A673 (cell line): ENCODE results near the gene TLE7.

Experiments used
- EZH2 ChIP-seq: fragments of 200-600 bp; sonication (generic); IDR thresholded peaks from 2 replicates; pipeline ENCODE4 v1.6.1; 2017; ENCODE audit warnings: borderline replicate concordance, low read depth, mild to moderate bottlenecking, mixed read lengths, antibody characterized with exemption, low read length; ENCODE audit not compliant: poor library complexity, severe bottlenecking
- TF ChIP-seq, protein P1 (sequence below): fragments of 300-800, 200-600 bp; sonication (generic); conservative IDR thresholded peaks from 2 replicates; pipeline ENCODE4 v1.5.1; 2017; ENCODE audit warnings: low read depth, mild to moderate bottlenecking, antibody characterized with exemption, low read length, moderate library complexity, mixed read lengths

DNA sequence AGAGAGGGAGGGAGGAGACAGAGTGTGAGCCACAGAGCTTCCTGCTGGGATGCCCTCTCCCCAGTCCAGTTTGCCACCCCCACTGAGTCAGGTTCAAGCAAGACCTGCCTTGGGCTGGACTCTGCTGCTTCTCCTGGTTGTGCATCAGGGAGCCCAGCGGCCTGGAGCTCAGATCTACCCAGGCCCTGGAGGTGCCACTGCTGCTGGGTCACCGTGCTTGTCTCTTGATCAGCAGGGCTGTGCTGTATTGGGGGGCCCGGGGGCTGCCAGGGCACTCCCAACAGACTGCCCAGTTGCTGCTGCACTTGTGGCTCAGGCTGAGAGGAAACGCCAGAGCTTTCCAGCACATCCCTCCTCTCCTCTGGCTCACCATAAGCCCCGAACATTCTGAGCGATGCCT, 8.9 kb downstream of the TLE7 start:
- TF ChIP-seq, protein P1, sequence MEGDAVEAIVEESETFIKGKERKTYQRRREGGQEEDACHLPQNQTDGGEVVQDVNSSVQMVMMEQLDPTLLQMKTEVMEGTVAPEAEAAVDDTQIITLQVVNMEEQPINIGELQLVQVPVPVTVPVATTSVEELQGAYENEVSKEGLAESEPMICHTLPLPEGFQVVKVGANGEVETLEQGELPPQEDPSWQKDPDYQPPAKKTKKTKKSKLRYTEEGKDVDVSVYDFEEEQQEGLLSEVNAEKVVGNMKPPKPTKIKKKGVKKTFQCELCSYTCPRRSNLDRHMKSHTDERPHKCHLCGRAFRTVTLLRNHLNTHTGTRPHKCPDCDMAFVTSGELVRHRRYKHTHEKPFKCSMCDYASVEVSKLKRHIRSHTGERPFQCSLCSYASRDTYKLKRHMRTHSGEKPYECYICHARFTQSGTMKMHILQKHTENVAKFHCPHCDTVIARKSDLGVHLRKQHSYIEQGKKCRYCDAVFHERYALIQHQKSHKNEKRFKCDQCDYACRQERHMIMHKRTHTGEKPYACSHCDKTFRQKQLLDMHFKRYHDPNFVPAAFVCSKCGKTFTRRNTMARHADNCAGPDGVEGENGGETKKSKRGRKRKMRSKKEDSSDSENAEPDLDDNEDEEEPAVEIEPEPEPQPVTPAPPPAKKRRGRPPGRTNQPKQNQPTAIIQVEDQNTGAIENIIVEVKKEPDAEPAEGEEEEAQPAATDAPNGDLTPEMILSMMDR, result no peak
- TF ChIP-seq EZH2, result no peak
